Keratinocyte (primary cell): Measurements from ENCODE around the gene CFAP77.
"Not testable (repeated sequence)": the region's sequence is repeated elsewhere in the genome, so short reads cannot be mapped to it uniquely, and the experiment has no call there.

Source experiments
- CTCF ChIP-seq, 3 experiments: IDR thresholded peaks in 1 of 3; conservative IDR thresholded peaks in 1 of 3; optimal IDR thresholded peaks in 1 of 3; 2 replicates in 2 of 3; 3 replicates in 1 of 3; pipeline versions ENCODE3 to v1.5.1; 2011; ENCODE audit warnings: low read length in 3 of 3, mild to moderate bottlenecking in 3 of 3, moderate library complexity in 2 of 3, control low read depth in 1 of 3, inconsistent platforms in 1 of 3; ENCODE audit not compliant: insufficient read depth in 2 of 3; ENCODE audit errors: extremely low read depth in 1 of 3
- EZH2 ChIP-seq: IDR thresholded peaks from one replicate; pipeline ENCODE4 v1.6.1; 2012; ENCODE audit warnings: inconsistent platforms, mild to moderate bottlenecking, low read length, moderate library complexity

GRCh38 chr9:132378416-132378815 lies 31.6 kb upstream of the CFAP77 start:
- not testable (repeated sequence) for TF ChIP-seq EZH2; CTCF (optimal IDR thresholded peaks at IDR 0.05 in 1 of 3, IDR thresholded peaks at IDR 0.05 in 1 of 3, conservative IDR thresholded peaks at IDR 0.05 in 1 of 3; ENCODE audit: extremely low read depth in 1 of 3, insufficient read depth in 2 of 3, low read length in 3 of 3)
